Measurements from ENCODE around the gene CCDC13.

CCDC13 gene

DNA sequence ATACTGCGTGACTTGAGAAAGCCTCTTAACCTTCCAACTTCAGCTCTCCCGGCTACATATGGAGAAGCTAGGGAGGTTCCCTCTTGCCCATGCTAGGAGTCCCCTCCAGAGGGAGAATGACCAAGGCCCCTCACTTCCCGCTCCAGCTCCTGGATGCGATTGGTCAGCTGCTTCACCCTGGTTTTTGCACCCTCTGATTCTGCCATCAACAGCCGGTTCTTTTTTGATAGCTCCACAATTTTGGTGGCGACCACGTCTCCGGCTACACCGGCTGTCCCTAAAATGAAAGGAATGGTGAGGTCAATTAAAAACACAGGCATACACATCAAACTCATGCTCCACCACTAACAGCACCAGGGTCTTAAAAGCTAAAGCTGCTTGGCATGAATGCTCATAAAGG is 20.6 kb downstream of the CCDC13 start:
- no peak for DNase-seq (ENCODE audit: low read depth, low spot score)

GRCh38 chr3:42751609-42752008 is 21.4 kb downstream of the CCDC13 start:
- no peak for DNase-seq (ENCODE audit: low read depth, low spot score)

GRCh38 chr3:42750834-42751233 is 22.2 kb downstream of the CCDC13 start:
- no peak for DNase-seq (ENCODE audit: low read depth, low spot score)

GRCh38 chr3:42749753-42750231 is 23.3 kb downstream of the CCDC13 start:
- no peak for DNase-seq (ENCODE audit: low read depth, low spot score)

DNA sequence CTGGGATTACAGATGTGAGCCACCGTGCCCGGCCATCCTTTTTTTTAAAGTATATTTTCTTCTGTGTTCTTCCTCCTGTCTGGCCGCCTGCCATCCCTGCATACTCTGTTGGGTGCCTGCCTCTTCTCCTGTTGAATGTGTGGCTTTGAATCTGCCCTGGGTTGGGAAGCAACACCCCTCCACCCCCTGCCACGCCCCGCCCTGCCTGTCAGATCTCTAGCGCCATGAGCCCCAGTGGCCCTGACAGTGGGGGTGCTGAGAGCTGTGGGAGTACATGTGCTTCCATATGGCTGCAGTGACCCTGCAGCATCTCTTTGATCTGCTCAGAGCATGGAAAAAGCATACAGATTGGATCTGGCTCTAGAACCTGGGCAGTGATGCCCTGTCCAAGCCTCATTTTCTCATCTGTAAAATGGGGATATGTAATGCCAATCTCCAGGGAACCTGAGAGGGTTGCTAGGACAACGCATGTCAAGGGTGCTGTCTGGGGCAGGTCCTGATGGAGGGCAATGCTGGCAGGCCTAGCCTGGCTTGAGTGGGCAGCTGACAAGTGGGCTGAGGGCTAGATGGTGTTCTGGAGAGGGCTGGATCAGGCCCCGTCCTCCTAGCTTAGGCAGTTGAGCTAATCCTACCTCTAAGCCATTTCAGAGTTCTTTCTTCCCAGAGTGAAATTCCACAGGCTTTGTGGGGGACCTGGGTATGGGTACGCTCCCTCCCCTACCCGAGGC is 23.9 kb downstream of the CCDC13 start:
- DNase-seq (ENCODE audit: low read depth, low spot score), result no peak

GRCh38 chr3:42747581-42747980 is 25.5 kb downstream of the CCDC13 start:
- DNase-seq (ENCODE audit: low read depth, low spot score), result no peak

GRCh38 chr3:42746455-42747450 is 26.3 kb downstream of the CCDC13 start:
- no peak for DNase-seq (ENCODE audit: low read depth, low spot score)

DNA sequence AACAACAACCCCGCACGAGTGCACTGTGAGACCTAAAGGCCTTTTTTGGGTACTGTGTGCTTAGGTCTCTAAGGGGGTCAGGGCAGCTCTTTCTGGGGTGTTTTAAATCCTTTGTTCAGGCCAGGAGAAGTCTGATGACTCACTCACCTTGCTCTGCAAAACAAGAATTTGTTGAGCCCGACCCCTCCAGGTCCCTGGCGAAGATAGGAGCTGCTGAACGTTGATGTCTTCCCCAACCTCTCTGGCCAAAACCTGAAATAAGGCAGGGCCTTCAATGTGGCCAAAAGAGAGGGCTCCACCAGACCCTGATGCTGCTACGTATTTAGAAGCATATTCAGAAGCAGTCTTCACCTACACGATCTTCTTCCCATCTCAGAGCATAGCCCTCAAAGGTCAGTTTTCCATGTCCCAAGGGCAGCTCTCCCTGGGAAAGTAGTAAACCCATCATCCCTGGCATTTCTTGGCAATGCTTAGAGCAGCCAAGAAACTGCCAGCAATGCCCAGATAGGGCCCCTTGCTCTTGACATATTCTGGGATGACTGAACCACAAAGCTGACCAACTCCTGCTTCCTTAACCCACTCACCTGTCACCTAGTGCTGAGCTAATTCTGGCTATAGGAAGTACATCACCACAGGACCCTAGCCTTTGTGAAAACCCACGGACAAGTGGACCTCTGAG is 27.1 kb downstream of the CCDC13 start:
- no peak for DNase-seq (ENCODE audit: low read depth, low spot score)

GRCh38 chr3:42745291-42745745 is 27.7 kb downstream of the CCDC13 start:
- DNase-seq (ENCODE audit: low read depth, low spot score), result no peak

- DNase-seq (ENCODE audit: low read depth, low spot score), result no peak
Measured at GRCh38 chr3:42743204-42743995, 29.7 kb downstream of the CCDC13 start.

DNA sequence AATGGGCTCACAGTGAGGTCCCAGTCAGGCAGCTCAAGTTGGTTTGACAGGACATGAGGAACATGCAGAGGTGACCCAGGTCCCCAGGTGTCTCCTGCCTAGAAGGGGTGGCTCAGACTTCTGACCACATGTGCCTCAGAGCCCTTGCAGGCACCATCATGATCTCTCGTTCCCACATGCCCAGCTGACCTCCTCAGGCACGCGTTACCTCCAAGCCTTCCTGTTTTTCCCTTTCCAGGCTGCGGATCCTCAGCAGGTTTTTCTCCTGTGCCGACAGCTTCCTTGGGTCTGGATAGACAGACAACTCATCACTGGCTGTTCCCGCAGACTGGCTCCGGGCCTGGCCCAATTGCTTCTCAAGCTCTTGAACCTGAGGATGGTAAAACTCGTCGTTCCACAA is 30.4 kb downstream of the CCDC13 start:
- DNase-seq (ENCODE audit: low read depth, low spot score), result no peak

DNA sequence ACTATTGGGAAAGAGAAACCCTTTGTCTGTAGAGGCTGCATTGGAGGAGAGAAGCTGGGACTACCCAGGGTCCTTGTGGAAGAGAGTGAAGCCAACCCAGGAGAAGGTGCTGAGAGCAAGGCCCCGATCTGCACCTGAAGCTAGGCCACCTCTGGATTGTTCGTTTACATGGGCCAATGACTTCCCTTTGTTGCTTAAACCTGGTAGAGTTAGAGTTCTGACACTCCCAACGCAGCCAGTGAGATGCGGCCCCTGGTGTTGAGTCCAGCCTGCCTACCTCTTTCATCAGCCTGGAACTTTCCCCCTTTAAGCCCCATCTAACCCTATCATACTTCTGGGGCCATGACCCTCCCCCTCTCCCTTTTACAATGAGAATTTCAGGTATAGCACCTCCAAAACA is 30.8 kb downstream of the CCDC13 start:
- DNase-seq (ENCODE audit: low read depth, low spot score), result no peak

DNA sequence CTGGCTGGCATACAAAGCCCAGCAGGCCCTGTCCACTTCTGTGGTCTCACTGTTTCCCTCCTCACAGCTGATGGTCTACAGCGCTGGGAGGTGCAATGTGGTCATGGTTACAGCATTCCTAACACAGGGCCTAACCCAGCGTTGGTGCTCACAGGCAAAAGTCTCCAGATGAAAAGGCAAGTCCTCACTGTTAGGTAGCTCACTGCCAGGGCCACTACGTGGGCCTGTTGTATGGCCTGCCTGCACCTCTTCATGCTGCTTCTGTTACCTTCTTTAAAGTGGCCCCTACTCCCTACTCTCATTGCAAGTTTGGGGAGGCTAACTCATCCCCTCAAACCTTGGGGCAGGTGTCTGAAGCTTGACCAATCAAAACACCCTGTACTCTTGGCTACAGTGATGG is 31.3 kb downstream of the CCDC13 start:
- no peak for DNase-seq (ENCODE audit: low read depth, low spot score)

DNA sequence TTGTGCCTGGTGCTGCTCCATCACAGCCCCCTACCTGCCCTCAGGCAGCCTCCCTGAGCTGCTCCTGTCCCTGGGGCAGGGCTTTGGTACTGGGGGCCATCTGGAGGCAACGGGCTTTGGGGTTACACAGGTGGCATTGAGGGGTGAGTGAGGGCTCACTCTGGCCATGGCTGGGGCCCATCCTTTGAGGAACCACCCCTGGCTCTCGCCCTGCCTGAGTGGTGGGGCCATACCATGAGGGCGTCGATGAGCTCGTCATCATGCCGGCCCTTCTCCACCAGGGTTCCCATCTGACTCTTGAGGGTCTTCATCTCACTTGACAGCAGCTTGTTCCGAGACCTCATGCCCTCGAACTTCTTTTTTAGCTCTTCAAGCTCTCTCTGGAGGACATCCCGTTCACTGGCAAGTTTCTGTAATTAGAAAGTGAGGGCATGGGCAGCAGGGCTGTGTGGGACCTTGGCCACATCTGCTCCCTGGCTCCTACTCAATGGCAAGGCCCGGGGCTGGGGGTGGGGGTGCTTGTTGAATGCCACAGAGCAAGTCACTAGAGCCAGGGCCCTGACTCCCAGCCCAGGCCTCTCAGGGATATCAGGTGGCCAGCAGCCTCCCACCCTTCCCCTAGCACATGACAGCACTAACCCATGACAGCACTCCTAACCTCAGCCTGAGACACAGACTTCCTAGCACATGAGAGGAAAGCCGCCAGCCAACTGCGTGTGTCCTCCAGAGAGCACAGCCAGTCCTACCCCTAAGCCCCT is 33.5 kb downstream of the CCDC13 start:
- DNase-seq (ENCODE audit: low read depth, low spot score), result no peak

DNA sequence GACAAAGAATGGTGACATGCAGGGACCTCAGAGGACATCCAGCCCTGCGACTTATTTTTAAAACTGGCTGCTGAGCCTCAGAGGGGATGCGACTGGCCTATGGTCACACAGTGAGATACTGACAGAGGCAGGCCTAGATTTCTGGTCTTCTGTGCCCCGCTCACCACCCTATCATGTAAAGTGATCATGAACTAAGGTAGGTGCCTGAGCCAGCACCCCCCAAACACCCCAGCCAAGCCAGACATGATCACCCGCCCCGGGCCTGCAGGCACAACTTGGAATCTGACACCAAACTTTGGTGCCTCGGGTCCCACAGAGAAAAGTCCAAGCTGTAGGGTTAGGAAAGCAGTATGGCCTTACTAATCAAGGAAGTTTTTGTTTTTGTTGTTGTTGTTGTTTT is 36.5 kb downstream of the CCDC13 start:
- no peak for DNase-seq (ENCODE audit: low read depth, low spot score)

- DNase-seq (ENCODE audit: low read depth, low spot score), result no peak
Measured at GRCh38 chr3:42736081-42736480, 37.0 kb downstream of the CCDC13 start.

DNA sequence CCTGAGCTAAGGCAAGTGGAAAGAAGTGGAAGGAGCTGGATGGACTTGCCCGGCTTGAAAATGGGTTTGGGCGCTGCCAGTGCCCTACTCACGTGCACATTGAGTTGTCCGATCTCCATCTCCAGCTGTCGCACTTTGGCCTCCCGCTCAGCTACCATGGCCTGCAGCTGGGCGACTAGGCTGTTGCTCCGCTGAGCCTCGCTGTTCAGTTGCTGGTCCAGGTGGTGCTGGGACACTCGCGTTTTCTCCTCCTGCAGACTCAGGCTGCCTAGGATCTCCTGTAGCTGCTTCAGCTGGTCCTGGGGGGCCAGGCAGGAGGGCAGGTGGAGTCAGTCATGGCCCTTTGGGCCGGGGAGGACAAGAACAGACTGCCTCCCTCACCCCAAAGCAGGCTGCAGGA is 37.4 kb downstream of the CCDC13 start:
- no peak for DNase-seq (ENCODE audit: low read depth, low spot score)

DNA sequence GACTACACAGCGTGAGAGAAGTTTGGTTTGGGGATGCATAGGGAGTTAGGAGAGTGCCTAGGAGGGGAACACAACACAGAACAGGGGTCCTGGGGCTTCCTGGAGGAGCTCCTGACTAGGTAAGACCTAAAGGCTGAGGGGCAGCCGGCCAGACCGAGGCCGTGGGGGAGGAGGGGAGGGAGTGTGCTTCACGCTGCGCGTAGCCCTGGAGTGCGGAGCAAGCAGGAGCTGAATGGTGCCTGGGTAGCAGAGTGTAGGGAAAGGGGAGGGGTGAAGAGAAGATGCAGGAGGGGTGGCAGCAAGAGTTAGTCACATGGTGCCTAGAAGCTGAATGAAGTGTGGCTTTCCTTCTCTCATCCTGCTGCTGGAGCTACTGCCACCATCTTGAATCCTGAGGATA is 38.0 kb downstream of the CCDC13 start:
- DNase-seq (ENCODE audit: low read depth, low spot score), result no peak

DNA sequence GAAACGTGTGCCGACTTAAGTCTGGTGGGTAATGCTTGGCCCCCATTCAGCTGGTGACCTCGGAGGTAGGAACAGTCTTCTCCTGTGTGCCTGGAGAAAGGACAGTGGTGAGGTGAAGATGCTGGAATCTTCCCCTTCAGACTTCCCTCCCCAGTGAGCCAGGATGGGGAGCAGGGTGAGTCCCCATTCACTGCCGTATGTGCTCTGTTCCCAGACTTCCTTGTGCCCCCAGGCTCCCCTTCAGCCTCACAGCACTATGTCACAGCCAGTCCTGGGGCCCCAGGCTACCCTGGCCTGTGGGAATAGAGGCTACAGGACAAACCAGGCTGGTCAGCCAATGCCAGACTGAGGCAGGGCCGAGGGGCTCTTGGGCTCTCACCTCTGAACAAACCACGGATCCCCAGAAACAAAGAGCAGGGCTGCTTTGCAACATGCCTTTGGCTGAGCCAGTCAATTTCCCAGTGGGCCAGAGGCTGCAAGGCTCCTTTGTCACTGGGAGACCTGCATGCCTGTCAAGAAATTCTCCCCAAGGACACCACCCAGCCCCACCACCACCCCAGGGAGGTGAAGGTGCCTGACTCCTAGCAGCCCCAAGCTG is 38.7 kb downstream of the CCDC13 start:
- DNase-seq (ENCODE audit: low read depth, low spot score), result no peak
